IMR-90 (cell line): ENCODE measurements around the gene RPS15.

Experiments used
- CEBPB ChIP-seq: IDR thresholded peaks from 2 replicates; pipeline ENCODE4 v1.6.1; 2012; ENCODE audit warnings: low read depth, low read length, improper control_type of control experiment
- CTCF ChIP-seq: conservative IDR thresholded peaks from 2 replicates; pipeline ENCODE4 v1.5.1; 2012; ENCODE audit warnings: mild to moderate bottlenecking, low read depth, low read length, improper control_type of control experiment
- ELK1 ChIP-seq: fragments of 150-350 bp; IDR thresholded peaks from 2 replicates; pipeline ENCODE4 v1.6.1; 2016; ENCODE audit warnings: low read depth, mild to moderate bottlenecking, low read length, moderate library complexity, borderline replicate concordance
- MAZ ChIP-seq: IDR thresholded peaks from 2 replicates; pipeline ENCODE4 v1.6.1; 2012; ENCODE audit warnings: low read depth, mild to moderate bottlenecking, low read length, improper control_type of control experiment, moderate library complexity, borderline replicate concordance
- MXI1 ChIP-seq: IDR thresholded peaks from 2 replicates; pipeline ENCODE4 v1.6.1; 2012; ENCODE audit warnings: low read depth, mild to moderate bottlenecking, low read length, moderate library complexity, borderline replicate concordance
- POLR2A ChIP-seq: IDR thresholded peaks from 2 replicates; pipeline ENCODE4 v1.6.1; 2012; ENCODE audit warnings: mild to moderate bottlenecking, low read depth, low read length
- RAD21 ChIP-seq: IDR thresholded peaks from 2 replicates; pipeline ENCODE4 v1.6.1; 2012; ENCODE audit warnings: low read length, improper control_type of control experiment
- RCOR1 ChIP-seq: IDR thresholded peaks from 2 replicates; pipeline ENCODE4 v1.6.1; 2012; ENCODE audit warnings: mild to moderate bottlenecking, low read length, improper control_type of control experiment; ENCODE audit not compliant: insufficient replicate concordance
- TF ChIP-seq, protein P1 (sequence below): fragments of 150-350 bp; IDR thresholded peaks from 2 replicates; pipeline ENCODE4 v1.6.1; 2017; ENCODE audit warnings: mild to moderate bottlenecking, antibody characterized with exemption, low read length, low read depth

GRCh38 chr19:1459479-1459878, 21.3 kb downstream of the RPS15 start:
- TF ChIP-seq CTCF = no peak
- TF ChIP-seq POLR2A = no peak
- TF ChIP-seq, protein P1, sequence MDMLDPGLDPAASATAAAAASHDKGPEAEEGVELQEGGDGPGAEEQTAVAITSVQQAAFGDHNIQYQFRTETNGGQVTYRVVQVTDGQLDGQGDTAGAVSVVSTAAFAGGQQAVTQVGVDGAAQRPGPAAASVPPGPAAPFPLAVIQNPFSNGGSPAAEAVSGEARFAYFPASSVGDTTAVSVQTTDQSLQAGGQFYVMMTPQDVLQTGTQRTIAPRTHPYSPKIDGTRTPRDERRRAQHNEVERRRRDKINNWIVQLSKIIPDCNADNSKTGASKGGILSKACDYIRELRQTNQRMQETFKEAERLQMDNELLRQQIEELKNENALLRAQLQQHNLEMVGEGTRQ = no peak
- no peak for TF ChIP-seq RCOR1
- TF ChIP-seq CEBPB = no peak
- no peak for TF ChIP-seq MAZ
- no peak for TF ChIP-seq MXI1
- TF ChIP-seq ELK1 = no peak
- TF ChIP-seq RAD21 = no peak
